NB4 (cell line): ENCODE results near the gene ACP1.

Experiments used
- MYC ChIP-seq: IDR thresholded peaks from 2 replicates; pipeline ENCODE4 v1.6.1; 2011; ENCODE audit warnings: low read depth, low read length
- POLR2A ChIP-seq: IDR thresholded peaks from 2 replicates; pipeline ENCODE4 v1.6.1; 2011; ENCODE audit warnings: mild to moderate bottlenecking; ENCODE audit not compliant: insufficient read length; ENCODE audit errors: extremely low read depth
- TF ChIP-seq, protein P1 (sequence below): IDR thresholded peaks from one replicate; pipeline ENCODE4 v1.5.1; 2012; ENCODE audit warnings: low read depth, low read length

DNA sequence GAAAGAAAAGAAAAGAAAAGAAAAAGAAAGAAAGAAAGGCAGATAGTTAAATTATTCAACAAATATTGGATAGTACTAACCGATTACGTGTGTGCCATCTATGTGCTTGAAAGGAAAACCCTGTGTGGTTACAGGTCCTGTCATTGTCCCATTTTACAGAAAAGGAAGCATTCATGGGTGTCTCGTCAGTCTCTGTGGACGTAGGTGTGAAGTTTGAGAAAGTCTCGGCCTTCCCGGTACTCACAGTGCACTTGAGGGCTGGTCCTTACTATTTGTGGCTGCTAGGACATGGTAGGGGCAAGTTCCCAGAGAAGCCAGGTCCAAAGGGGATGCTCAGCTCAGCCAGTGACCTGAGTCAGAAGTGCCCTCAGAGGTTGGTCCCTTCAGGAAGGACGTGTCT lies 20.2 kb upstream of the ACP1 start:
- TF ChIP-seq POLR2A: no peak
- TF ChIP-seq, protein P1, sequence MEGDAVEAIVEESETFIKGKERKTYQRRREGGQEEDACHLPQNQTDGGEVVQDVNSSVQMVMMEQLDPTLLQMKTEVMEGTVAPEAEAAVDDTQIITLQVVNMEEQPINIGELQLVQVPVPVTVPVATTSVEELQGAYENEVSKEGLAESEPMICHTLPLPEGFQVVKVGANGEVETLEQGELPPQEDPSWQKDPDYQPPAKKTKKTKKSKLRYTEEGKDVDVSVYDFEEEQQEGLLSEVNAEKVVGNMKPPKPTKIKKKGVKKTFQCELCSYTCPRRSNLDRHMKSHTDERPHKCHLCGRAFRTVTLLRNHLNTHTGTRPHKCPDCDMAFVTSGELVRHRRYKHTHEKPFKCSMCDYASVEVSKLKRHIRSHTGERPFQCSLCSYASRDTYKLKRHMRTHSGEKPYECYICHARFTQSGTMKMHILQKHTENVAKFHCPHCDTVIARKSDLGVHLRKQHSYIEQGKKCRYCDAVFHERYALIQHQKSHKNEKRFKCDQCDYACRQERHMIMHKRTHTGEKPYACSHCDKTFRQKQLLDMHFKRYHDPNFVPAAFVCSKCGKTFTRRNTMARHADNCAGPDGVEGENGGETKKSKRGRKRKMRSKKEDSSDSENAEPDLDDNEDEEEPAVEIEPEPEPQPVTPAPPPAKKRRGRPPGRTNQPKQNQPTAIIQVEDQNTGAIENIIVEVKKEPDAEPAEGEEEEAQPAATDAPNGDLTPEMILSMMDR: no peak
- TF ChIP-seq MYC: no peak
